Hair follicular keratinocyte (primary cell): ENCODE measurements around the gene JARID2. TPM values are rescaled to one million over a fixed set of nuclear protein-coding genes. Genes with fewer than 3 reads are reported as not detected.

Experiments used
- total RNA-seq: library from RNA; depleted of rRNA; stranded (reverse); fragments of >200 nt; gene quantifications from 2 replicates; pipeline ENCODE4 v1.2.3, GENCODE V29; 2015

The JARID2 gene
- total RNA-seq: 11.9 and 18.4 TPM in 2 replicates

GRCh38 chr6:15245361-15246216 lies at the start of gene JARID2:
TSS of gene JARID2 (plus strand) at chr6:15246069. CDS start at chr6:15246540, 471 bp downstream.

